ENCODE data around the gene MRPL41. TPM values are rescaled to one million over a fixed set of nuclear protein-coding genes. Genes with fewer than 3 reads are reported as not detected.
A peak's percentile ranks its signal among the peaks of the same experiment; 100 is the strongest.
"Not testable (repeated sequence)": the region's sequence is repeated elsewhere in the genome, so short reads cannot be mapped to it uniquely, and the experiment has no call there.

Gene MRPL41
- polyA plus RNA-seq, 10 donors = 17.7 to 39.4 (median 22.2) TPM

DNA sequence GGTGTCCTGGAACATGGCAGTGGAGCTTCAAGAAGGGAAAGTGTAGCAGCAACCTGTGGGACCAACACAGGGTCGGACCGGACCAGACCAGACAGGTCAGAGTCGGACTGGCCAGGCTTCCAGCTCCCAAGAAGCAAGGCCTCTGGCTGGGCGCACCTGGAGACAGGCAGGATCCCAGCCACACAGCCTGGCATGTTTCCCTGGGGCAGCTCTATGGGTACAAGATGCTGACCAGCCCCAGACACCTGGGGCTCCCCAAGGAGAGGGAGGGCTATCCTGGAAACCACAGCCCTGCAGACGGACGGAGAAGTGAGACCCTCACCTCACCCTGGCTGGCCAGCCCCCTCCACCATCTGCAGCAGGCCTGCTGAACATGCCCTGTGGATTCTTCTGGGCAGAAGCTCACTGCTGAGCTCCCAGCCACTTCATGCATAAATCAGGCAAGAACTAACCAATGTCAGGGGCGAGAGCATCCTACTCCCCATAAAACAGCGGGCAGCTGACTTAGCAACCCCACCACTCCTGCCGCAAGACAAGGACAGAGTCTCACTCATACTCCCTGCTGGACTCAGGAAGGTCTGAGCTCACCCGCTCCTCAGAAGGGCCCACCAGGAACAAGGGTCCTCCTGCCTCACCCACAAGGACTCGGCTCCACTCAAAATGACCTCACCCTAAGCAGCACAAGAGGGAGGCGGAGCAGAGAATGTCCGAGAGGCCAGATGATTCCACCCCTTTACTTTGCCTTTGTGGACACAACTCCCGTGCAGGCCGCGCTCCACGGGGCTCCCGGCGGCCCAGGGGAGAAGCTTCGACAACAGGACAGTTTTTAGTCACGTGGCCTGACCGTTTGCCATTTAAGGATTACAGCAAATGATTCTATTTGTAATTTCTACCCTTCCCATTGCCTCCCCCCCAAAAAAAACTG, 29.9 kb downstream of the MRPL41 start:
- DNase-seq = no peak

GRCh38 chr9:137582286-137582860, 30.7 kb downstream of the MRPL41 start:
- no peak for DNase-seq

DNA sequence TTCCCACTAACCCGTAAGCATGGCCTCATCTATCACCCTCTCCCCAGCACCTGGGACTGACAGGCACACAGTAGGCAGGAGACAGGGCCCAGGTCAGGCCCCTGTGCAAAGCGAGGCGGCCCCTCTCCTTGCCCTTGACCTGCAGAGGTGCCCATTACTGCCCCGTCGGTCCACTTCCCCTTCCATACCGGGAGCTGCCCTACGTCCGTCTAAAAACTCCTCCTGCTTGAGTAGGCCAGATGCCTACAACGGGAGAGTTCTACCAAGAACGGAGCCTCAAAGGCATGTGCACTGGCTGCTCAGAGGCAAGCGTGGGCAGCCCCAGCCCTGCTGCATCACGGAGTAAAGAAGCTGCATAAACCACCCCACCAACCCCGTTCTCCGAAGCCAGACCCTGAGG, 31.7 kb downstream of the MRPL41 start:
- DNase-seq = no peak

DNA sequence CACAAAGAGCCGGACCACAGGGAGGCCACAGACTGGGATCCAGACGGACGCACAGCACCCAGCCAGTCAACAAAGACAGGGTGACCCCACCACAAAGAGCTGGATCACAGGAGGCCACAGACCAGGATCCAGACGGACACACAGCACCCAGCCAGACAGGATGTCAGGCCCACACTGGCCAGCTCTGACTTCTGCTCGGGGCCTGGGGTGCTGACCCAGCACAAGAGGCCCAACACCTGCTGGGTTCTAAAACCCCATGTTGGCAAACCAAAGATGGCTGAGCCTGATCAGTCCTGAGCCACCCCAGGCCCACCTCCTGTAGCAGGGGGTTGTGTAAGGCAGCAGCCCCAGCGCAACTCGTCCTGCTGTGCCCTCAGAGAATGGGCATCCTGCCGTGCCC, 32.3 kb downstream of the MRPL41 start:
- no peak for DNase-seq

- DNase-seq = no peak
Measured at GRCh38 chr9:137586854-137587253, 35.2 kb downstream of the MRPL41 start.

DNA sequence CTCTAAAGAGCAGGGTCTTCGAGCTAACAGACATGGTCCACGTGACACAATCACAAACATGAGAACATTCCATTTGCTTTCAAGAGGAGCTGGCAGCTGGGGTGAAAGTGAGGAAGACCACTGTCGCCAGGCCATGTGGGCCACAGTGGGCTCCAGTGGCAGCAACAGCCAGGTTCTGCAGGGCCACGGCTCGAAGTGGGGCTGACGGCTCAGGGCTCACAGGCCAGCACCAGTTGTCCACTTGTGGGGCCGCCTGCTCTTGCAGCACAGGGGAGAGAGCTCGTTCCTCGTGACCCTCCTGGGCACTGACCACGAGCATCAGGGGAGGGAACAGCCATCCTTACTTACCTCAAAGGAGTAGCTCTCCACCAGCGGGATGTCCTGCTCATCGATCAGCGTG, 36.6 kb downstream of the MRPL41 start:
- no peak for DNase-seq

DNA sequence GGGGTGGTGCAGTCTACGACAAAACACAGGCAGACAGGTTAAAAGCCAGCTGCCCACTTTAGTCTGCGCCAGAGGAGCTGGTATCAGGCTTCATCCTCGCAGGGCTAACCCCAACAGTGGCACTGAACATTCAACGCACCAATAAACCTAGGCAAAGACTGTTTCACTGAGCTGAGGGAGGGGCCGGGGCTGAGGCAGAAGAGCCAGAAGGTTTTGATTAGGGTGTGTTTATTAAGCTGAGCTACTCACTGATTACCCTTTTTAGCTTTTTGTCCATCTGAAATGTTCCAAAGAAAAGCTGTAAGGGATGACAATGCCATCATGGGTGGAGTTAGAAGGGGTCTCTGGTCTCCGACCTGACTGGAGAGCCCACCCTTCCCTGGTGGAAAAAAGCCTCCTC, 37.2 kb downstream of the MRPL41 start:
- no peak for DNase-seq

GRCh38 chr9:137589441-137590122, 37.9 kb downstream of the MRPL41 start:
- DNase-seq = no peak

- DNase-seq = no peak
Measured at GRCh38 chr9:137590123-137590468, 38.4 kb downstream of the MRPL41 start.

GRCh38 chr9:137590469-137591383, 39.0 kb downstream of the MRPL41 start, which contains the start of gene ZMYND19:
ZMYND19 (minus strand) TSS chr9:137590512; CDS start chr9:137590263, 249 bp downstream.
- peak; percentile 92 to 95 (median 94) for DNase-seq

DNA sequence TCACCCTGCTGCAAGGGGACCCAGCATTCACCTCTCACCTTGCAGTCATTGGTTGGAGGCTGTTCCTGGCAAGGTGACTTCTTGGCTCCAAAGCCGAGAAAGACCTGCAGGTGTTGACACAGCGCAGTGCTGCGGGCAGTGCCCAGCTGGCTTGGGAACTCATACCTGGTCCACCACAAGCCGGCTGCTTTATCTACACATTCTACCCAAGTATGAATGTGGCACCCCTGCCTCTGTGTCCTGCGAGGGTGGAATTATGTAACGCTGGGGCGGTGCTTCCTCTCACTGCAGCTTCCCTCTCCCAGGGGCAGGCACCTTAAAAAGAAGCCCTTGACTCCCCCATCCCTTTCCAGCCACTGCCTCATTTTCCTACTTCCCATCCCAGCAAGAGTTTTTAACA, 41.1 kb downstream of the MRPL41 start:
- DNase-seq = no peak

DNA sequence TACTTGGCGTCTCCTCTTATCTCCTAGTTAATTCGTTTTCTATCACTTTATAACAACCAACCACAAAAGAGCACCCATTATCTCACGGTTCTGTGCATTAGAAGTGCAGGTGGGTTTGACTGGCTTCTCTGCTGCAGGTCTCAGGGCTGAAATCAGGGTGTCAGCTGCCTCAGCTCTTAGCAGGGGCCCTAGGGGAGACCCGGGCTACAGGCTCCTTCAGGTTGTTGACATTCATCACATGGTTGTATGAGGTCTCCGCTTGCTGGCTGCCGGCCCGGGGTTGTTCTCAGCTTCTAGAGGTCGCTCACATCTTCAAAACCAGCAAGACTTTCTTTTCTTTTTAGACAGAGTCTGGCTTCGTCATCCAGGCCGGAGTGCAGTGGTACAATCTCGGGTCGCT, 41.5 kb downstream of the MRPL41 start:
- no peak for DNase-seq

DNA sequence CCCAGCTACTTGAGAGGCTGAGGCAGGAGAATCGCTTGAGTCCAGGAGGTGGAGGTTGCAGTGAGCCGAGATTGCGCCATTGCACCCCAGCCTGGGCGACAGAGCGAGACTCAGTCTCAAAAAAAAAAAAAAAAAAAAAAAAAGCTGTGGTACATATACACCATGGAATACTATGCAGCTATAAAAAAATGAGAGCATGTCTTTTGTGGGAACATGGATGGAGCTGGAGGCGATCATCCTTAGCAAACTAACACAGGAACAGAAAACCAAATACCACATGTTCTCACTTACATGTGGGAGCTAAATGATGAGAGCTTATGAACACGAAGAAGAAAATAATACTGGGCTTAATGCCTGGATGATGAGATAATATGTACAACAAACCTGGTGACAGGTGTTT, 44.9 kb downstream of the MRPL41 start:
- DNase-seq = not testable (repeated sequence)

- no peak for DNase-seq
Measured at GRCh38 chr9:137598943-137599342, 47.3 kb downstream of the MRPL41 start.

Other genes starting within 250 kb of the MRPL41 start
- 1 to 10 TPM; 2.9 to 7.5 (median 4.8) TPM for gene NRARP, start 249.6 kb upstream of the MRPL41 start, polyA plus RNA-seq (ENCODE audit: insufficient read length in 10 of 10)
- 10 to 100 TPM in 3 of 10 donors, 1 to 10 TPM in 7; 8.2 to 14.1 (median 9.3) TPM for gene EXD3, start 128.7 kb upstream of the MRPL41 start, polyA plus RNA-seq (ENCODE audit: insufficient read length in 10 of 10)
- gene NOXA1, start 128.5 kb upstream of the MRPL41 start, polyA plus RNA-seq (ENCODE audit: insufficient read length in 10 of 10) = 1 to 10 TPM; 1.1 to 2.6 (median 1.9) TPM
- gene ENTPD8, start 110.5 kb upstream of the MRPL41 start, polyA plus RNA-seq (ENCODE audit: insufficient read length in 10 of 10) = under 1 TPM; 0.17 to 0.71 (median 0.32) TPM
- gene NSMF, start 92.5 kb upstream of the MRPL41 start, polyA plus RNA-seq (ENCODE audit: insufficient read length in 10 of 10) = 10 to 100 TPM; 17.1 to 30.9 (median 20.2) TPM
- gene PNPLA7, start 1.5 kb upstream of the MRPL41 start, polyA plus RNA-seq (ENCODE audit: insufficient read length in 10 of 10) = 1 to 10 TPM; 1.1 to 4.1 (median 2.2) TPM
- 10 to 100 TPM; 18.3 to 45.4 (median 24.8) TPM for gene DPH7, start 27.0 kb downstream of the MRPL41 start, polyA plus RNA-seq (ENCODE audit: insufficient read length in 10 of 10)
- 10 to 100 TPM; 13.3 to 25.1 (median 17.3) TPM for gene ZMYND19, start 38.6 kb downstream of the MRPL41 start, polyA plus RNA-seq (ENCODE audit: insufficient read length in 10 of 10)
- gene ARRDC1, start 53.8 kb downstream of the MRPL41 start, polyA plus RNA-seq (ENCODE audit: insufficient read length in 10 of 10) = 10 to 100 TPM; 22.3 to 39.6 (median 33.2) TPM
- 10 to 100 TPM; 35.8 to 56.6 (median 46.2) TPM for gene EHMT1, start 67.1 kb downstream of the MRPL41 start, polyA plus RNA-seq (ENCODE audit: insufficient read length in 10 of 10)